GM21381 (cell line): ENCODE results near the gene ARHGAP33.
A peak's percentile ranks its signal among the peaks of the same experiment; 100 is the strongest.

Experiments used
- ATAC-seq: cut with Tn5 transposase; IDR thresholded peaks from one replicate; pipeline ENCODE4 v1.9.1; 2021; ENCODE audit warnings: mild to moderate bottlenecking, moderate library complexity; ENCODE audit not compliant: unreplicated experiment

The ARHGAP33 gene, protein sequence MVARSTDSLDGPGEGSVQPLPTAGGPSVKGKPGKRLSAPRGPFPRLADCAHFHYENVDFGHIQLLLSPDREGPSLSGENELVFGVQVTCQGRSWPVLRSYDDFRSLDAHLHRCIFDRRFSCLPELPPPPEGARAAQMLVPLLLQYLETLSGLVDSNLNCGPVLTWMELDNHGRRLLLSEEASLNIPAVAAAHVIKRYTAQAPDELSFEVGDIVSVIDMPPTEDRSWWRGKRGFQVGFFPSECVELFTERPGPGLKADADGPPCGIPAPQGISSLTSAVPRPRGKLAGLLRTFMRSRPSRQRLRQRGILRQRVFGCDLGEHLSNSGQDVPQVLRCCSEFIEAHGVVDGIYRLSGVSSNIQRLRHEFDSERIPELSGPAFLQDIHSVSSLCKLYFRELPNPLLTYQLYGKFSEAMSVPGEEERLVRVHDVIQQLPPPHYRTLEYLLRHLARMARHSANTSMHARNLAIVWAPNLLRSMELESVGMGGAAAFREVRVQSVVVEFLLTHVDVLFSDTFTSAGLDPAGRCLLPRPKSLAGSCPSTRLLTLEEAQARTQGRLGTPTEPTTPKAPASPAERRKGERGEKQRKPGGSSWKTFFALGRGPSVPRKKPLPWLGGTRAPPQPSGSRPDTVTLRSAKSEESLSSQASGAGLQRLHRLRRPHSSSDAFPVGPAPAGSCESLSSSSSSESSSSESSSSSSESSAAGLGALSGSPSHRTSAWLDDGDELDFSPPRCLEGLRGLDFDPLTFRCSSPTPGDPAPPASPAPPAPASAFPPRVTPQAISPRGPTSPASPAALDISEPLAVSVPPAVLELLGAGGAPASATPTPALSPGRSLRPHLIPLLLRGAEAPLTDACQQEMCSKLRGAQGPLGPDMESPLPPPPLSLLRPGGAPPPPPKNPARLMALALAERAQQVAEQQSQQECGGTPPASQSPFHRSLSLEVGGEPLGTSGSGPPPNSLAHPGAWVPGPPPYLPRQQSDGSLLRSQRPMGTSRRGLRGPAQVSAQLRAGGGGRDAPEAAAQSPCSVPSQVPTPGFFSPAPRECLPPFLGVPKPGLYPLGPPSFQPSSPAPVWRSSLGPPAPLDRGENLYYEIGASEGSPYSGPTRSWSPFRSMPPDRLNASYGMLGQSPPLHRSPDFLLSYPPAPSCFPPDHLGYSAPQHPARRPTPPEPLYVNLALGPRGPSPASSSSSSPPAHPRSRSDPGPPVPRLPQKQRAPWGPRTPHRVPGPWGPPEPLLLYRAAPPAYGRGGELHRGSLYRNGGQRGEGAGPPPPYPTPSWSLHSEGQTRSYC

DNA sequence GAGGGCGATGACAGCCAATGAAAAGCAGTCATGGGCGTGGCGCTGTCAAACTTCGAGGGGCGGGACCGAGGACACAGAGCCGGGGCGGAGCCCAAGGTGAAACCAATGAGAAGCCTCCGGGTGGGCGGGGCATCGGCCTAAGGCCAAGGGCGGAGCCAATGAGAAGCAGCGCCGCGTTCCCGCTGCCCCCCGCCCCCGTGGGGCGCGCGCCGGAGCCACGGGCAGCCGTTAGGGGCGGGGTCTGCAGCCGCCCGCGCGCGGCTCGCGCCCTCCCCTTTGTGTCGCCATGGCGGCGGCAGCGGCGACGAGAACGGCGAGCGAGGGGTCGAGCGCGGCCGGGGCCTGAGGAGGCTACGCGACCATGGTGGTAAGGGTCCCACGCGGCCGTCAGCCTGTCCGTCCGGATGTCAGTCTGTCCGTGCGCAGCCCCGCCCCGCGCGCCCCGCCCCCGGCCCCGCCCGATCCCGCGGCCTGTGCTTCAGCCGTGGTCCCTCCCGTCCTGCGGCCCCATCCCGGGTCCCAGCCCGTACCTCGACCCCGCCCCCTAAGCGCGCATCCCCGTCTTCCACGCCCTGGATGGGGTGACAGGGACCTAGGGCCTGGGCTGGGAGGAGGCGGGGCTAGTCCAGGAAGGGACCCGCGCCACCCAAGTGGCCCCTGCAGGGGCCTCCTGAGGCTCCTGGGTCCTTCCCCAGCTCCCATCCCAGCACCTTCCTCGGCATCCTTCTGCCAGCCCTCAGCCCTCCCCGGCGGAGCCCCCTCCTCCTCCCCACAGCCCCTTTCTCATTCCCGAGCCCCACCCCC is at the start of gene ARHGAP33:
Gene ARHGAP33, plus strand, starts transcription at position 267 of the 804 bp plus-strand sequence. Its CDS starts 95 bp downstream, at position 362.
- ATAC-seq: peak; percentile 88

DNA sequence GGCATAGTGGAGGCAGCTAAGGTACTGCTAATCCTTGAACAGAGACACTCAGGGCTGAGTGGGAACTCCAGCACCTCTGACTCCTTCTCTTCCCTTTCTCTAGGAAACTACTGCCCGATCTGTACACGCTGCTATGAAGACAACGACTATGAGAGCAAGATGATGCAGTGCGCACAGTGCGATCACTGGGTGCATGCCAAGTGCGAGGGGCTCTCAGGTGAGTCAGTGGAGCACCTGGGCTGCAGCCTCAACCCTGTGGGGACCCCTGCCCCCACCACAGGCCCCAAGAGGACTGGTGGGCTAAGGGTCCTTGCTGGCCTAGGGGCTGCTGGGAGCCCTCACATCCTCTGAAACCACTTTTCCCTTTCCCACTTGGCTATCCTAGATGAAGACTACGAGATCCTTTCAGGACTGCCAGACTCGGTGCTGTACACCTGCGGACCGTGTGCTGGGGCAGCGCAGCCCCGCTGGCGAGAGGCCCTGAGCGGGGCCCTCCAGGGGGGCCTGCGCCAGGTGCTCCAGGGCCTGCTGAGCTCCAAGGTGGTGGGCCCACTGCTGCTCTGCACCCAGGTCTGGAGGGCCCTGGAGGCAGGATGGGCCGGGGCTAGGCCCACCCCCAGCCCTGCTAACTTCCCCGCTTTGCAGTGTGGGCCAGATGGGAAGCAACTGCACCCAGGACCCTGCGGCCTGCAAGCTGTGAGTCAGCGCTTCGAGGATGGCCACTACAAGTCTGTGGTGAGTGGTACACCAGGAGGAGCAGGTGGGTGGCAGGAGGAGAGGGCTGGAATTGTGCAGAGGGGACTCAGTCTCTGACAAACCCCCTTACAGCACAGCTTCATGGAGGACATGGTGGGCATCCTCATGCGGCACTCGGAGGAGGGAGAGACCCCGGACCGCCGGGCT is 48.1 kb upstream of the ARHGAP33 start:
- ATAC-seq: no peak

DNA sequence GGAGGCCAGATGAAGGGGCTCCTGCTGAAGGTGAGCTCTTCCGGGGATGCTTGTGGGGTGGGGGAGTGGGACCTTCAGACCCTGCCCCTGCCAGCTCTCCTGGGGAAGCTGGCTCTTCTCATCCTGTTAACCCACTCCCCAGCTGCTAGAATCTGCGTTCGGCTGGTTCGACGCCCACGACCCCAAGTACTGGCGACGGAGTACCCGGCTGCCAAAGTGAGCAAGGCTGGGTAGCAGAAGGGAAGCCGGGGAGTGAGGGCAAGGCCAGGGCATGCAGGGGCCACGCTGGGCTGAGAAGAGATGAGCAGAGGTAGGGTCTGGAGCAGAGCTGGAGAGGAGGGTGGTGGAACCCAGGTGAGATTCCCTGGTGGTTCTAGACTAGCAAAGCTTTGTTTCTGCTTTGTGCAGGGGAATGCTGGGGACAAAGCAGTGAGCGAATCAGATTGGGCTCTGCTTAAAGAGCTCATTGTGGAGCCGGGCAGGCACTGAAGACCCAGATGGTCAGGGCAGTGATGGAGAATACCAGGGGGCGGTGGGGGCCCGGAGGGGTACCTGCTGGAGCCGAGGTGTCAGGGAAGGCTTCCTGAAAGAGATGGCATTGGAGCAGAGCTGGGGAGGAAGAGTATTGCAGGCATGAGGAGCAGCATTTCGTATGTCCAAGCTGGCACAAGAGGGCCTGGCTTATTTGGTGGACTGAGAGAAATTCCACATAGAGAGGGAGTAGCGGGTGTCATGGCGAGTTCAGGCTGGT is 47.2 kb upstream of the ARHGAP33 start:
- no peak for ATAC-seq

DNA sequence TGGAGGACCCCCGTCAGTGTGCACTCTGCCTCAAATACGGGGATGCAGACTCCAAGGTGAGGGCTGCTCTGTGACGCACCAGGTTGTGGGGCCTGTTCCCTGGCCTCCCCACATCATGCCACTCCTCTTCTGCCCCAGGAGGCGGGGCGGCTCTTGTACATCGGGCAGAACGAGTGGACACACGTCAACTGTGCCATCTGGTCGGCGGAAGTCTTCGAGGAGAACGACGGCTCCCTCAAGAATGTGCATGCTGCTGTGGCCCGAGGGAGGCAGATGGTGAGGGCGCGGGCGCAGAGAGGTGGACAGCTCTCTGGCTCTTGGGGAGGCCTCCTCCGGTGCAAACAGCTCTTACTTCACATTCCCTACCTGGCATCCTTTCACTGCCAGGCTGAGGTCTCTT is 46.3 kb upstream of the ARHGAP33 start:
- ATAC-seq: no peak

DNA sequence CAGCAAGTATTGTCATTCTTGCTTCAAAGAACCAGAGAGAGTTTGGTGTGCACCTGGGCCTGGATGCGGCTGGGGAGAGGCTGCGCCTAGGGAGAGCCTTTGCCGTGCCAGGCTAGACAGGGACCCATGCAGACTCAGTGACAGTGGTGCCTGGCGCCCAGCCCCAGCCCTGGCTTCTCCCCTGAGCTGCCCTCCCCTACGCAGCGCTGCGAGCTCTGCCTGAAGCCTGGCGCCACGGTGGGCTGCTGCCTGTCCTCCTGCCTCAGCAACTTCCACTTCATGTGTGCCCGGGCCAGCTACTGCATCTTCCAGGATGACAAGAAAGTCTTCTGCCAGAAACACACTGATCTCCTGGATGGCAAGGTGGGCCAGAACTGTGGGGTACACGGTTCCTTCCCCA is 45.6 kb upstream of the ARHGAP33 start:
- ATAC-seq: no peak

DNA sequence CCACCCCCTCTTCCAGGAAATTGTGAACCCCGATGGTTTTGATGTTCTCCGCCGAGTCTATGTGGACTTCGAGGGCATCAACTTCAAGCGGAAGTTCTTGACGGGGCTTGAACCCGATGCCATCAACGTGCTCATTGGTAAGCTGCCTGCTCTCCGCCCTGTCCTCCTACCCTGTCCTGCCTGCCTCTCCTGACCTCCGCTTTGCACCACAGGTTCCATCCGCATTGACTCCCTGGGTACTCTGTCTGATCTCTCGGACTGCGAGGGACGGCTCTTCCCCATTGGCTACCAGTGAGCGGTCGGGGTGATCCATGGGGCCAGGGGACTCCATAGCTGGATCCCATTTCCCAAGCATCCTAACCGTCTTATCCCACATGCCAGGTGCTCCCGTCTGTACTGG is 45.0 kb upstream of the ARHGAP33 start:
- ATAC-seq: no peak

DNA sequence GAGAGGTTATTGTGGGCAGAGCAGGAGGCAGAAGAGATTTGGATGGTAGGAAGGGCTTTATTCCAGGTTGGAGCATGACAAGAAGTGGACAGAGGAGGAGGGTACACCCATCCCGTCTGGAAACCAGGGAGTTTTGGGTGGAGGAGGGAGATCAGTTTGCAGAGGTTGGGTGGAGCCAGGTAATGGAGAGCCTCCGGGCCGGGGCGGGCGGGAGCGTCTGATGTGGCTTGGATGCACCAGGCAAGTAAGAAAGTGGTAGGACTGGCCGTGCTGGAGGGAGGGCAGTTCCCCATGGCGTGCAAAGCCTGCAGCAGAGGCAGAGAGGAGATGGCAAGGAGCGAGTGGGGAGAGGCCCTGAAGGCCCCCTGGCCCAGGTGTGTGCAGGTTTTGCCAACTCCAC is 44.0 kb upstream of the ARHGAP33 start:
- no peak for ATAC-seq

DNA sequence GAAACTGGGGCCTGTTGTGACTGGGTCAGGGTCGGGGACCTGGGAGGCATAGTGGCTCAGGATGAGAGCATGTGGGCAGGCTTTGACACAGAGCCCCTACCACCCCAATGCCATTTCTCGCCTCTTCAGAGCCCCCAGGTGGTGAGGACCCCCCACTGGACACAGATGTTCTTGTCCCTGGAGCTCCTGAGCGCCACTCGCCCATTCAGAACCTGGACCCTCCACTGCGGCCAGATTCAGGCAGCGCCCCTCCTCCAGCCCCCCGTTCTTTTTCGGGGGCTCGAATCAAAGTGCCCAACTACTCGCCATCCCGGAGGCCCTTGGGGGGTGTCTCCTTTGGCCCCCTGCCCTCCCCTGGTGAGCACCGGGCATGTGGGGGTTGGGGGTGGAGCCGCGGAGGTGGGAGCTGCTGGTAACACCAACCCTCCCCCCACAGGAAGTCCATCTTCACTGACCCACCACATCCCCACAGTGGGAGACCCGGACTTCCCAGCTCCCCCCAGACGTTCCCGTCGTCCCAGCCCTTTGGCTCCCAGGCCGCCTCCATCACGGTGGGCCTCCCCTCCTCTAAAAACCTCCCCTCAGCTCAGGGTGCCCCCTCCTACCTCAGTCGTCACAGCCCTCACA is 43.5 kb upstream of the ARHGAP33 start:
- ATAC-seq: no peak

DNA sequence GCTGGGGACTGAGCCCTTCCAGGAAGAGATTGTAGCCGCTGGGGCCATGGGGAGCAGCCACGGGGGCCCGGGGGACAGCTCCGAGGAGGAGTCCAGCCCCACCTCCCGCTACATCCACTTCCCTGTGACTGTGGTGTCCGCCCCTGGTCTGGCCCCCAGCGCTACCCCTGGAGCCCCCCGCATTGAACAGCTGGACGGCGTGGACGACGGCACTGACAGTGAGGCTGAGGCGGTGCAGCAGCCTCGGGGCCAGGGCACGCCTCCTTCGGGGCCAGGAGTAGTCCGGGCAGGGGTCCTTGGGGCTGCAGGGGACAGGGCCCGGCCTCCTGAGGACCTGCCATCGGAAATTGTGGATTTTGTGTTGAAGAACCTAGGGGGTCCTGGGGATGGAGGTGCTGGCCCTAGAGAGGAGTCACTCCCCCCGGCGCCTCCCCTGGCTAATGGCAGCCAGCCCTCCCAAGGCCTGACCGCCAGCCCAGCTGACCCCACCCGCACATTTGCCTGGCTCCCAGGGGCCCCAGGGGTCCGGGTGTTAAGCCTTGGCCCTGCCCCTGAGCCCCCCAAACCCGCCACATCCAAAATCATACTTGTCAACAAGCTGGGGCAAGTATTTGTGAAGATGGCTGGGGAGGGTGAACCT is 42.7 kb upstream of the ARHGAP33 start:
- no peak for ATAC-seq

DNA sequence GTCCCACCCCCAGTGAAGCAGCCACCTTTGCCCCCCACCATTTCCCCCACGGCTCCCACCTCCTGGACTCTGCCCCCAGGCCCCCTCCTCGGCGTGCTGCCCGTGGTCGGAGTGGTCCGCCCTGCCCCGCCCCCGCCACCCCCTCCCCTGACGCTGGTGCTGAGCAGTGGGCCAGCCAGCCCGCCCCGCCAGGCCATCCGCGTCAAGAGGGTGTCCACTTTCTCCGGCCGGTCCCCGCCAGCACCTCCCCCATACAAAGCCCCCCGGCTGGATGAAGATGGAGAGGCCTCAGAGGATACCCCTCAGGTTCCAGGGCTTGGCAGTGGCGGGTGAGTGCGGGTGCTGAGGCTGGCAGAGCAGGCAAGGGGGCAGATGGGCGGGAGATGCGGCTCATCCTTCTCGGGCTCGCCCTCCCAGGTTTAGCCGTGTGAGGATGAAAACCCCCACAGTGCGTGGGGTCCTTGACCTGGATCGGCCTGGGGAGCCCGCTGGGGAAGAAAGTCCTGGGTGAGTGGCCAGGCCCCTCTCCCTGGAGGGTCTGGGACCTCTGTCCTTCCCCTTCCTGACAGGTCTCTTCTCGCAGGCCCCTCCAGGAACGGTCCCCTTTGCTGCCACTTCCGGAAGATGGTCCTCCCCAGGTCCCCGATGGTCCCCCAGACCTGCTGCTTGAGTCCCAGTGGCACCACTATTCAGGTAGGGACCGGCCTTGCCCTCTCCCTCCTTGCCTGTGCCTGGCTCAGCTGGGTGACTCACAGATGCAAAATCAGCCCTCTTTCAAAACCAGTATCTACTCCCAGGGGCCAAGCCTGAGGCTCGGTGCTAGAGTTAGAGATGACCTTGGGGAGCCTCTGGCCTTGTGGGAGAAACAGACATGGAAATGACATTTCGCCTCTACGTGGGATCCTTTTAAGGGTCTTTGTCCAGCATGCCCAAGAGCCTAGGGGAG is 41.9 kb upstream of the ARHGAP33 start:
- ATAC-seq: no peak

DNA sequence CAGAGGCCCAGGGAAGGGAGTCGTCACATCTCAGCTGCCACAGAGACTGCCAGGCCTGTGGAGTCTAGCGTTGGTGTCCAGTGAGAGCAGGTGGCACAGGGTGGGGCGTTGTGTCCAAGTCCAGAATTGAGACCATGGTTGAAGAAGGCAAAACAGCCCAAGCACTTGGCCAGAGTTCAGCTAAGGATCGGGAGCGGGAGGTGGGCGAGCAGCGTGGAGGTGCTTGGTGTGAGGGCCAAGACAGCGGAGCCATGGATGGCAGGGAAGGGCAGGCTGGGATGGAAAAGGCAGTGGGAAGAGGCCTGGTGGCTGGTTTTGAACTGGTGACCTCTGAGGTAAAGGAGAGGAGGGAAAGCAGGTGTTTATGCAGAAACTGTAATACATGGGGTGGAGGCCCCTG is 41.1 kb upstream of the ARHGAP33 start:
- no peak for ATAC-seq

DNA sequence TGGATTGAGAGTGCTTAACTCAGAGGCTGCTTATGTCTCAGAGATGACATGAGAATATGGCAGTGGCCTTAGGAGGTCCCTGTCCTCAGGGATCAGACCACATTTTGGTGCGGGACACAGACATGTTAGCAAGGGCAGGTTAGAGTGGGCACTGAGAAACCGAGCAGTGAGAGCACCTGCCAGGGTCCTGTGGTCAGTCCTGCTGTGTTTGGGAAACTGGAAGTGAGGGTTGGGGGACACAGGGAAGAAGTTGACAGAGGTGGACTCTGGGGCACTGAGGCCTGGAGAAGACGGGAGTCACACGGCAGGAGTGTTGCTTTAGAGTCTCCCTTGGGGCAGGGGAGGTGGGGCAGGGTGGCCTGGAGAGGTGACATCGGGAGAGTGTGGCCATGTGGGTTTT is 40.5 kb upstream of the ARHGAP33 start:
- ATAC-seq: no peak

DNA sequence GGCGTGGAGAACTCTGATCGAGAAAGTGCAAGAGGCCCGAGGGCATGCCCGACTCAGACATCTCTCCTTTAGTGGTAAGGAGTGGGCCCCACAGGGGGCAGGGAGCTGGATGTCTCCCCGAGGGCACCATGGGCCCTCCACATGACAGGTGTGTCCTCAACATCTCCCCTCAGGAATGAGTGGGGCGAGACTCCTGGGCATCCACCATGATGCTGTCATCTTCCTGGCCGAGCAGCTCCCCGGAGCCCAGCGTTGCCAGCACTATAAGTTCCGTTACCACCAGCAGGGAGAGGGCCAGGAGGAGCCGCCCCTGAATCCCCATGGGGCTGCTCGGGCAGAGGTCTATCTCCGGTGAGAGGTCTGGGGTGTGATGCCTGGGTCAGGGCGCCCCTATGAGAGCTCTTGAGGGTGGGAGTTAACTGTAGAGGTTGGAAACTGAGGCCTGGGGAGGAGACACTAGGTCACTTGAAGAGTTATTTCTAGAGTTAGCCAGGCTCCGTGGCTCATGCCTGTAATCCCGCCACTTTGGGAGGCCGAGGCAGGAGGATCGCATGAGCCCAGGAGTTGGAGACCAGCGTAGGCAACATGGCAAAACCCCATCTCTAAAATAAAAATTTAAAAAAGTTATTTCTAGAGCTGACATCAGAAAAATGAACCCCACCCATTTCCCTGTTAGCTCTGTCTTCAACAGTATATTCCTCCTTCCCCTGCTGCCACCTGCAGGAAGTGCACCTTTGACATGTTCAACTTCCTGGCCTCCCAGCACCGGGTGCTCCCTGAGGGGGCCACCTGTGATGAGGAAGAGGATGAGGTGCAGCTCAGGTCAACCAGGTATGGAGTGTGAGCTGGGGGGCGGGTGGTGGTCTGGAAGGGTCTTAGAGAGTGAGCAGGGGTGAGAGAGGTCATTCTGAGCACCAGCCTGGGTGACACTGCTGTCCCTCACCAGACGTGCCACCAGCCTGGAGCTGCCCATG is 38.2 kb upstream of the ARHGAP33 start:
- ATAC-seq: no peak

DNA sequence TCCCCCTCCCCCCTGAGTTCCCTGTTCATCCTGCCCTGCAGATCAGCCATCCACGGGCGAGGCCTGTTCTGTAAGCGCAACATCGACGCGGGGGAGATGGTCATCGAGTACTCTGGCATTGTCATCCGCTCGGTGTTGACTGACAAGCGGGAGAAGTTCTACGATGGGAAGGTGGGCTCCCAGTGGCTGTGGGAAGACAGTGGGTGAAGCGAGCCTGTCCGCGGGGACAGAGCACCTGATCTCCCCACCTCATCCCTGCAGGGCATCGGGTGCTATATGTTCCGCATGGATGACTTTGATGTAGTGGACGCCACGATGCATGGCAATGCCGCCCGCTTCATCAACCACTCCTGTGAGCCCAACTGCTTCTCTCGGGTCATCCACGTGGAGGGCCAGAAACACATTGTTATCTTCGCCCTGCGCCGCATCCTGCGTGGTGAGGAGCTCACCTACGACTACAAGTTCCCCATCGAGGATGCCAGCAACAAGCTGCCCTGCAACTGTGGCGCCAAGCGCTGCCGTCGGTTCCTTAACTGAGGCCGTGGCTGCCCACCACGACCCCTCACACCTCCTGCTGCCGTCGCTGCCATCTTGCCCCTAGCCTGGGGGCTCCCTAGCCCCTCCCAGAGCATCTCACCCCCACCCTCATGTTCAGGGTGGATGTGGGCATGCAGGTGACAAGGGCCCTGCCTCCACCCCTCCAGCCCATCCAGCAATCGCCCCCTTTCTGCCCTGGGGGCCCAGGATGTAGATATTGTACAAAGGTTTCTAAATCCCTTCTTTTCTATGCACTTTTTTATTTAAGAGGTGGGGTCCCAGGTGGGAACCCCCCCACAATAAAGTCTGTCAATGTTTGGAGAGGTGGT is 37.1 kb upstream of the ARHGAP33 start:
- ATAC-seq: no peak

DNA sequence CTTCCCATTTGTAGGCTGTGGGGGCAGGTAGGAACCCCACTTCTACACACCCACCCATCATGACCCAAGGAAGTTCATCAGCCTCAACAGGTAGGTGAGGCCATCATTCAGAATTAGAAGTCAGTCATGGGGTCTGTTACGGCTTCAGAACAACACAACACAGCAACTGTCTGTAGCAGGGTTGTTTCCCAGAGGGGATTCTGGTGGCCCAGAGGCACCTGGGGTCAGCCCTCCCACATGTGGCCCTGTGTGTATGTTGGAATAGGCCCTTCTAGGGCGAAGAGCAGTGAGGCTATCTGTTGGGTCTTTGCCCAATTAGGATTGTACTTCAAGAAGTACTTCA is 36.5 kb upstream of the ARHGAP33 start:
- ATAC-seq: no peak
